Kidney (tissue), 14 donors: ENCODE results near the gene PIAS4. TPM values are rescaled to one million over a fixed set of nuclear protein-coding genes. Genes with fewer than 3 reads are reported as not detected.

Source experiments
- DNase-seq, 5 donors: peaks; one replicate each; pipeline ENCODE4 v3.0.0-alpha.2; 2013 to 2020
- FAIRE-seq: peaks from 2 replicates; lab custom pipeline; 2012; peaks lifted over from hg19 to GRCh38; lab: Jason Lieb, UNC
- H3K27ac ChIP-seq, 2 donors: one replicate each; pipeline ENCODE4 v1.7.0; 2013; ENCODE audit warnings: low read depth in 2 of 2, low read length in 2 of 2, inconsistent platforms in 1 of 2
- H3K27me3 ChIP-seq: one replicate; pipeline ENCODE4 v1.7.1; 2013; ENCODE audit warnings: low read length, inconsistent platforms; ENCODE audit not compliant: control insufficient read depth, insufficient read depth
- H3K36me3 ChIP-seq, 3 donors: one replicate each; pipeline versions ENCODE4 v1.7.0 to v1.7.1; 2013; ENCODE audit warnings: low read length in 3 of 3, control low read depth in 1 of 3, inconsistent platforms in 1 of 3; ENCODE audit not compliant: insufficient read depth in 3 of 3, control insufficient read depth in 2 of 3
- H3K4me1 ChIP-seq, 3 donors: one replicate each; pipeline versions ENCODE4 v1.7.0 to v1.7.1; 2013; ENCODE audit warnings: low read length in 3 of 3, inconsistent platforms in 1 of 3, low read depth in 1 of 3; ENCODE audit not compliant: control insufficient read depth in 2 of 3, insufficient read depth in 2 of 3
- H3K4me3 ChIP-seq, 3 donors: one replicate each; pipeline versions ENCODE4 v1.7.0 to v1.8.1; 2013; ENCODE audit warnings: low read length in 3 of 3, control low read depth in 1 of 3, inconsistent platforms in 1 of 3
- H3K9ac ChIP-seq, 3 donors: one replicate each; pipeline versions ENCODE4 v1.7.0 to v1.7.1; 2013; ENCODE audit warnings: low read length in 3 of 3, control low read depth in 1 of 3, inconsistent platforms in 1 of 3
- H3K9me3 ChIP-seq, 3 donors: one replicate each; pipeline versions ENCODE4 v1.7.0 to v1.7.1; 2013; ENCODE audit warnings: low read length in 3 of 3, control low read depth in 1 of 3, inconsistent platforms in 1 of 3; ENCODE audit not compliant: control insufficient read depth in 2 of 3, insufficient read depth in 1 of 3
- intact Hi-C: fragments of 100-400 bp; cut with DNase I; formaldehyde crosslinking; loops from one replicate; pipeline ENCODE4 v1.11.1; 2022
- polyA plus RNA-seq: library from polyadenylated mRNA; stranded (reverse); fragments of 350-450 nt; fragmentation: Illumina TruSeq; extraction: RNeasy Lipid Tissue Mini Kit (QIAGEN cat#74804); gene quantifications from one replicate; pipeline ENCODE4 v1.2.3, GENCODE V29; 2014; ENCODE audit warnings: low read depth, low replicate concordance; ENCODE audit not compliant: insufficient read depth
- total RNA-seq: library from RNA; stranded (reverse); fragmentation: NEBNext Ultra II Directional; extraction: Animal tissue kit (Norgen Biotek cat#: 25700); gene quantifications from one replicate; pipeline ENCODE4 v1.2.1, GENCODE V29; 2021
- TF ChIP-seq, protein P1 (sequence below): IDR thresholded peaks from 3 replicates; pipeline ENCODE4 v1.5.1; 2012; ENCODE audit warnings: mild to moderate bottlenecking, moderate library complexity, borderline replicate concordance; ENCODE audit not compliant: insufficient read depth; ENCODE audit errors: extremely low read depth
- donor health status: control.
- donor health status: control.
- donor health status: control.
- donor health status: control.
- donor health status: control.
- donor health status: DM: yes; HTN: yes; CAD: no.
- donor health status: Normal renal cell carcinoma (clear cell type).

Gene PIAS4
- total and polyA plus RNA-seq, 2 donors from 2014 or later = 9.8 to 25.0 TPM

- TF ChIP-seq, protein P1, sequence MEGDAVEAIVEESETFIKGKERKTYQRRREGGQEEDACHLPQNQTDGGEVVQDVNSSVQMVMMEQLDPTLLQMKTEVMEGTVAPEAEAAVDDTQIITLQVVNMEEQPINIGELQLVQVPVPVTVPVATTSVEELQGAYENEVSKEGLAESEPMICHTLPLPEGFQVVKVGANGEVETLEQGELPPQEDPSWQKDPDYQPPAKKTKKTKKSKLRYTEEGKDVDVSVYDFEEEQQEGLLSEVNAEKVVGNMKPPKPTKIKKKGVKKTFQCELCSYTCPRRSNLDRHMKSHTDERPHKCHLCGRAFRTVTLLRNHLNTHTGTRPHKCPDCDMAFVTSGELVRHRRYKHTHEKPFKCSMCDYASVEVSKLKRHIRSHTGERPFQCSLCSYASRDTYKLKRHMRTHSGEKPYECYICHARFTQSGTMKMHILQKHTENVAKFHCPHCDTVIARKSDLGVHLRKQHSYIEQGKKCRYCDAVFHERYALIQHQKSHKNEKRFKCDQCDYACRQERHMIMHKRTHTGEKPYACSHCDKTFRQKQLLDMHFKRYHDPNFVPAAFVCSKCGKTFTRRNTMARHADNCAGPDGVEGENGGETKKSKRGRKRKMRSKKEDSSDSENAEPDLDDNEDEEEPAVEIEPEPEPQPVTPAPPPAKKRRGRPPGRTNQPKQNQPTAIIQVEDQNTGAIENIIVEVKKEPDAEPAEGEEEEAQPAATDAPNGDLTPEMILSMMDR = no peak
- Histone ChIP-seq H3K4me1 (peaks cover 0 to 4% (median 0%) of the 10 kb centered on the region in 3 donors), H3K9ac (no peak overlapping the region), H3K36me3 (peaks cover 0 to 7% (median 0%) of the 10 kb centered on the region in 3 donors), H3K9me3 (no peaks in the 10 kb centered on the region), H3K27me3 (no peaks in the 10 kb centered on the region), H3K27ac (no peak overlapping the region), H3K4me3 (no peak overlapping the region)
- intact Hi-C loops = no loop called here
- DNase-seq (peak in 1 of 5 donors; percentile 44), FAIRE-seq (no peak)
Observed at GRCh38 chr19:4043966-4044715, 36.6 kb downstream of the PIAS4 start.

GRCh38 chr19:4044990-4045465, 37.5 kb downstream of the PIAS4 start:
- H3K9me3 ChIP-seq = no peaks in the 10 kb centered on the region
- no peak overlapping the region for H3K9ac ChIP-seq
- H3K27me3 ChIP-seq = no peaks in the 10 kb centered on the region
- no peak overlapping the region for H3K27ac ChIP-seq
- H3K36me3 ChIP-seq = peaks cover 0 to 7% (median 0%) of the 10 kb centered on the region in 3 donors
- intact Hi-C loops = no loop called here
- H3K4me3 ChIP-seq = no peak overlapping the region
- TF ChIP-seq, protein P1 = no peak
- H3K4me1 ChIP-seq = peaks cover 0 to 4% (median 0%) of the 10 kb centered on the region in 3 donors
- DNase-seq = peak in 1 of 5 donors; percentile 42
- FAIRE-seq = no peak

DNA sequence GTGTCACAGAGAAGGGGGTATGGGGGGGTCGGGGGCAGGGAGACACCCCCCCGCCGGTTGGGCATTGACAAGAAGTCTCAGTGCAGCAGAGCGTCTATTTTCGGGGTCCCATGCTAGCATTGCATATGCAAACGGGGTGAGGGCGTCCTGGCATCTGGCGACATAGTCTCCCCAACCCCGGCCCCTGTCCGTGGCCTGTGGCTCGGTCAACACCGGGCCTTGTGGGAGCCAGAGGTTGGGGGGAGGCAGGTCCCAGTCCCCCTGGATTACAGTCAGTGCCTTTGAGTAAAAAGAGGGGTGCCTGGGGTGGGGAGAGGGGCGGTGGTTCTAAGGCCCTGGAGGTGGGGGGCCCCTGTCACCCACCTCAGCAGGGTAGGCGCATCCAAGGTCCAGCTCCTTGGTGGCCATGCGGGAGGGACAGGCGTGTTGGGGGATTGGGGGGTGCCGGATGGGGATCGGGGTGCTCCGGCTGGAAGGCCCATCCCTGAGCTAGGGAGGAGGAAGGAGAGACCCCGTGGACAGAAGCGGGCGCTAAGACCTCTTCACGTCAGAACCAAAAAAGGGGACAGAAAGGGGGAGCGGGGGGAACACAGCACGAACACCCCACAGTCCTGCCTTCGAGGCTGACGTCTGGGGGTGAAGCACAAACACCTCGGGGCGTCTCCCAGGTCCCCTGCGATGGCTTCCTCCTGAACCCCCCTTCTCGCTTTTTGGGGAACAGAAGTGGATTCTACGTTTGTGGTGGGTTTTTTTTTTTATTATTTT, 38.2 kb downstream of the PIAS4 start:
- Histone ChIP-seq H3K9me3 (no peaks in the 10 kb centered on the region), H3K27me3 (no peaks in the 10 kb centered on the region), H3K27ac (no peak overlapping the region), H3K36me3 (peaks cover 0 to 10% (median 0%) of the 10 kb centered on the region in 3 donors), H3K9ac (no peak overlapping the region), H3K4me3 (no peak overlapping the region), H3K4me1 (peaks cover 0 to 4% (median 0%) of the 10 kb centered on the region in 3 donors)
- TF ChIP-seq, protein P1 = no peak
- intact Hi-C loops = no loop called here
- DNase-seq (no peak), FAIRE-seq (no peak)
